NK-92 (cell line): ENCODE measurements around the gene SDR39U1.
"Not testable (repeated sequence)": the region's sequence is repeated elsewhere in the genome, so short reads cannot be mapped to it uniquely, and the experiment has no call there.

Experiments
- DNase-seq: peaks from one replicate; lab custom pipeline; 2025; ENCODE audit not compliant: unreplicated experiment; lab: John Stamatoyannopoulos, UW

Gene SDR39U1

GRCh38 chr14:24442240-24443052 lies at the start of gene SDR39U1:
Gene SDR39U1, minus strand, starts transcription at chr14:24442776. Its CDS starts 7 bp downstream, at chr14:24442769.
- DNase-seq = peak; percentile 82

GRCh38 chr14:24491586-24492408 lies 49.2 kb upstream of the SDR39U1 start:
- DNase-seq = not testable (repeated sequence)

- DNase-seq = no peak
Measured at GRCh38 chr14:24483604-24484252, 41.2 kb upstream of the SDR39U1 start.

- not testable (repeated sequence) for DNase-seq
Measured at GRCh38 chr14:24482699-24483303, 40.2 kb upstream of the SDR39U1 start.

- no peak for DNase-seq
Measured at GRCh38 chr14:24481622-24482324, 39.2 kb upstream of the SDR39U1 start.

- not testable (repeated sequence) for DNase-seq
Measured at GRCh38 chr14:24479999-24480398, 37.4 kb upstream of the SDR39U1 start.

- DNase-seq = no peak
Measured at GRCh38 chr14:24475261-24475660, 32.7 kb upstream of the SDR39U1 start.

GRCh38 chr14:24473211-24473610 lies 30.6 kb upstream of the SDR39U1 start:
- no peak for DNase-seq

- DNase-seq = not testable (repeated sequence)
Measured at GRCh38 chr14:24470450-24470849, 27.9 kb upstream of the SDR39U1 start.

GRCh38 chr14:24465805-24466204 lies 23.2 kb upstream of the SDR39U1 start:
- DNase-seq = no peak

- DNase-seq = no peak
Measured at GRCh38 chr14:24465368-24465767, 22.8 kb upstream of the SDR39U1 start.

GRCh38 chr14:24463884-24464785 lies 21.6 kb upstream of the SDR39U1 start:
- DNase-seq = no peak

- no peak for DNase-seq
Measured at GRCh38 chr14:24463017-24463883, 20.7 kb upstream of the SDR39U1 start.

- DNase-seq = no peak
Measured at GRCh38 chr14:24461336-24461735, 18.8 kb upstream of the SDR39U1 start.

- DNase-seq = no peak
Measured at GRCh38 chr14:24459331-24459730, 16.8 kb upstream of the SDR39U1 start.

- DNase-seq = no peak
Measured at GRCh38 chr14:24458736-24459135, 16.2 kb upstream of the SDR39U1 start.

- DNase-seq = no peak
Measured at GRCh38 chr14:24456980-24457379, 14.4 kb upstream of the SDR39U1 start.

GRCh38 chr14:24450828-24451227 lies 8.3 kb upstream of the SDR39U1 start:
- not testable (repeated sequence) for DNase-seq
